H1 (cell line): ENCODE measurements around the gene NXPH4. TPM values are rescaled to one million over a fixed set of nuclear protein-coding genes. Genes with fewer than 3 reads are reported as not detected.
A peak's percentile ranks its signal among the peaks of the same experiment; 100 is the strongest.

Experiments
- CTCF ChIA-PET: fragments of 300-600 bp; sonication (Branson Sonifier 250); formaldehyde crosslinking; loops from one replicate; lab custom pipeline; 2021; ENCODE audit not compliant: partially characterized antibody; lab: Charles Lee
- POLR2A ChIA-PET: fragments of 300-600 bp; sonication (Branson Sonifier 250); formaldehyde crosslinking; loops from one replicate; lab custom pipeline; 2021; ENCODE audit warnings: inconsistent platforms; ENCODE audit not compliant: partially characterized antibody; lab: Charles Lee
- DNase-seq, 2 experiments: peaks; one replicate each; pipeline versions ENCODE4 v3.0.0 to v3.0.0-alpha.2; 2010 to 2022; ENCODE audit warnings: low spot score in 2 of 2, low read depth in 1 of 2, mixed read lengths in 1 of 2
- FAIRE-seq: peaks from 2 replicates; lab custom pipeline; 2011; peaks lifted over from hg19 to GRCh38; lab: Jason Lieb, UNC
- H2AFZ ChIP-seq: 2 replicates; pipeline ENCODE4 v1.8.1; 2012; ENCODE audit warnings: low read length, inconsistent platforms
- H2AK5ac ChIP-seq: 2 replicates; pipeline ENCODE4 v1.6.1; 2013; ENCODE audit warnings: low read depth, low read length
- H2BK120ac ChIP-seq: replicated peaks from 2 replicates; pipeline ENCODE3; 2013; ENCODE audit warnings: low read depth, low read length, inconsistent platforms
- H2BK12ac ChIP-seq: 2 replicates; pipeline ENCODE4 v1.6.1; 2013; ENCODE audit warnings: low read depth, low read length
- H2BK15ac ChIP-seq: 2 replicates; pipeline ENCODE4 v1.6.1; 2013; ENCODE audit warnings: low read length
- H2BK20ac ChIP-seq: 2 replicates; pipeline ENCODE4 v1.6.1; 2013; ENCODE audit warnings: low read length
- H2BK5ac ChIP-seq: 2 replicates; pipeline ENCODE4 v1.6.1; 2013; ENCODE audit warnings: low read depth, low read length
- H3K14ac ChIP-seq: 2 replicates; pipeline ENCODE4 v1.6.1; 2013; ENCODE audit warnings: inconsistent platforms; ENCODE audit not compliant: insufficient read length
- H3K18ac ChIP-seq: 2 replicates; pipeline ENCODE4 v1.6.1; 2013; ENCODE audit warnings: low read length; ENCODE audit errors: extremely low read depth
- H3K23ac ChIP-seq: 2 replicates; pipeline ENCODE4 v1.6.1; 2013; ENCODE audit warnings: inconsistent platforms; ENCODE audit not compliant: insufficient read length
- H3K23me2 ChIP-seq: 2 replicates; pipeline ENCODE4 v1.6.1; 2013; ENCODE audit warnings: low read depth, low read length
- H3K27ac ChIP-seq: 2 replicates; pipeline ENCODE4 v1.6.1; 2011; ENCODE audit warnings: low read depth, low read length, inconsistent platforms
- H3K27me3 ChIP-seq, 4 experiments: replicated peaks in 1 of 4; 1 replicate in 1 of 4; 2 replicates in 3 of 4; pipeline versions ENCODE4 v1.6.1 to v1.8.1; 2011 to 2013; ENCODE audit warnings: low read length in 3 of 4, mild to moderate bottlenecking in 3 of 4, inconsistent platforms in 2 of 4, mixed read lengths in 2 of 4, moderate library complexity in 1 of 4; ENCODE audit not compliant: control insufficient read depth in 3 of 4, insufficient read depth in 3 of 4; ENCODE audit errors: extremely low read depth in 1 of 4
- H3K36me3 ChIP-seq, 4 experiments: 2 replicates each; pipeline versions ENCODE4 v1.6.1 to v1.8.1; 2011 to 2013; ENCODE audit warnings: mild to moderate bottlenecking in 4 of 4, low read length in 3 of 4, moderate library complexity in 2 of 4, control low read depth in 1 of 4, inconsistent platforms in 1 of 4; ENCODE audit not compliant: insufficient read depth in 4 of 4, control insufficient read depth in 2 of 4
- H3K4ac ChIP-seq: replicated peaks from 2 replicates; pipeline ENCODE3; 2013; ENCODE audit warnings: low read length, low read depth, mixed read lengths, inconsistent platforms; ENCODE audit not compliant: insufficient read length
- H3K4me1 ChIP-seq, 4 experiments: replicated peaks in 1 of 4; 1 replicate in 1 of 4; 2 replicates in 3 of 4; pipeline versions ENCODE4 v1.6.1 to v1.8.1; 2011 to 2013; ENCODE audit warnings: low read length in 3 of 4, inconsistent platforms in 2 of 4, mixed read lengths in 1 of 4; ENCODE audit not compliant: insufficient read depth in 4 of 4, control insufficient read depth in 3 of 4
- H3K4me2 ChIP-seq, 2 experiments: 2 replicates each; pipeline versions ENCODE4 v1.6.1 to v1.8.1; 2011 to 2013; ENCODE audit warnings: low read depth in 2 of 2, low read length in 2 of 2, control low read depth in 1 of 2, inconsistent platforms in 1 of 2, mild to moderate bottlenecking in 1 of 2; ENCODE audit not compliant: insufficient read depth in 1 of 2
- H3K4me3 ChIP-seq, 4 experiments: fragments of 200-600, 300-600 bp in 1 of 4; sonication (generic), shearing (Covaris generic), sonication (Bioruptor Twin) in 1 of 4; 2 replicates each; pipeline versions ENCODE4 v1.5.1 to v1.8.1; 2011 to 2016; ENCODE audit warnings: low read length in 4 of 4, low read depth in 3 of 4, control low read depth in 2 of 4, inconsistent platforms in 2 of 4, mild to moderate bottlenecking in 2 of 4, mixed read lengths in 1 of 4, moderate library complexity in 1 of 4; ENCODE audit not compliant: insufficient read depth in 2 of 4; ENCODE audit errors: extremely low read depth in 1 of 4
- H3K56ac ChIP-seq: replicated peaks from 2 replicates; pipeline ENCODE3; 2013; ENCODE audit warnings: low read depth, mild to moderate bottlenecking, mixed read lengths, low read length, inconsistent platforms; ENCODE audit not compliant: insufficient read length
- H3K79me1 ChIP-seq: 2 replicates; pipeline ENCODE4 v1.6.1; 2013; ENCODE audit warnings: low read depth, low read length, control low read depth
- H3K79me2 ChIP-seq, 2 experiments: 2 replicates each; pipeline versions ENCODE4 v1.6.1 to v1.8.1; 2012 to 2013; ENCODE audit warnings: low read length in 2 of 2, mild to moderate bottlenecking in 2 of 2, inconsistent platforms in 1 of 2; ENCODE audit not compliant: insufficient read depth in 2 of 2, control insufficient read depth in 1 of 2
- H3K9ac ChIP-seq, 4 experiments: replicated peaks in 1 of 4; 1 replicate in 1 of 4; 2 replicates in 3 of 4; pipeline versions ENCODE4 v1.6.1 to v1.8.1; 2011 to 2013; ENCODE audit warnings: low read depth in 3 of 4, low read length in 3 of 4, control low read depth in 2 of 4, mild to moderate bottlenecking in 2 of 4, moderate library complexity in 2 of 4, inconsistent platforms in 1 of 4; ENCODE audit errors: extremely low read depth in 1 of 4
- H3K9me3 ChIP-seq, 2 experiments: 2 replicates each; pipeline versions ENCODE4 v1.6.1 to v1.8.1; 2012 to 2013; ENCODE audit warnings: mild to moderate bottlenecking in 2 of 2, moderate library complexity in 2 of 2, control low read depth in 1 of 2, inconsistent platforms in 1 of 2, low read depth in 1 of 2, low read length in 1 of 2, mixed read lengths in 1 of 2; ENCODE audit not compliant: insufficient read depth in 2 of 2
- H4K20me1 ChIP-seq, 2 experiments: replicated peaks in 1 of 2; 2 replicates each; pipeline versions ENCODE3 to v1.8.1; 2011 to 2013; ENCODE audit warnings: inconsistent platforms in 2 of 2, low read length in 2 of 2, mild to moderate bottlenecking in 1 of 2; ENCODE audit not compliant: insufficient read depth in 2 of 2, control insufficient read depth in 1 of 2
- H4K5ac ChIP-seq: 2 replicates; pipeline ENCODE4 v1.6.1; 2013; ENCODE audit warnings: low read length, low read depth, mixed read lengths, inconsistent platforms; ENCODE audit not compliant: insufficient read length
- H4K8ac ChIP-seq: 2 replicates; pipeline ENCODE4 v1.8.0; 2013; ENCODE audit warnings: mild to moderate bottlenecking, moderate library complexity, low read length, inconsistent platforms; ENCODE audit not compliant: insufficient read depth; ENCODE audit errors: extremely low read depth
- H4K91ac ChIP-seq: replicated peaks from 2 replicates; pipeline ENCODE3; 2013; ENCODE audit warnings: low read length, mixed read lengths, inconsistent platforms; ENCODE audit not compliant: insufficient read length
- CBX5 ChIP-seq: fragments of 300-800, 300-1000 bp; sonication (generic); IDR thresholded peaks from 2 replicates; pipeline ENCODE4 v1.7.1; 2016; ENCODE audit warnings: antibody characterized with exemption, low read length, low read depth
- CBX8 ChIP-seq: fragments of 300-800, 300-1000 bp; sonication (generic); IDR thresholded peaks from 2 replicates; pipeline ENCODE4 v1.7.1; 2016; ENCODE audit warnings: low read depth, low read length, borderline replicate concordance
- EGR1 ChIP-seq: IDR thresholded peaks from 2 replicates; pipeline ENCODE4 v1.6.1; 2011; ENCODE audit warnings: low read depth, low read length, borderline replicate concordance
- EP300 ChIP-seq, 2 experiments: IDR thresholded peaks; 1 replicate in 1 of 2; 2 replicates in 1 of 2; pipeline ENCODE4 v1.6.1; 2011 to 2012; ENCODE audit warnings: low read depth in 2 of 2, low read length in 2 of 2, mild to moderate bottlenecking in 2 of 2, borderline replicate concordance in 1 of 2, inconsistent platforms in 1 of 2, moderate library complexity in 1 of 2
- GABPA ChIP-seq: IDR thresholded peaks from 2 replicates; pipeline ENCODE4 v1.6.1; 2011; ENCODE audit warnings: mild to moderate bottlenecking, low read length, moderate library complexity, borderline replicate concordance; ENCODE audit not compliant: insufficient read depth
- KDM5A ChIP-seq: fragments of 200-600 bp; IDR thresholded peaks from 2 replicates; pipeline ENCODE4 v1.7.1; 2012; ENCODE audit warnings: mild to moderate bottlenecking, low read length, inconsistent platforms, mixed read lengths
- NANOG ChIP-seq: IDR thresholded peaks from 2 replicates; pipeline ENCODE4 v1.6.1; 2011; ENCODE audit warnings: low read length, low read depth, mild to moderate bottlenecking, inconsistent platforms; ENCODE audit not compliant: insufficient read depth, poor library complexity, severe bottlenecking
- RFX5 ChIP-seq: IDR thresholded peaks from 2 replicates; pipeline ENCODE4 v1.6.1; 2011; ENCODE audit warnings: low read depth, low read length, improper control_type of control experiment, borderline replicate concordance
- SIX5 ChIP-seq: IDR thresholded peaks from 2 replicates; pipeline ENCODE4 v1.6.1; 2011; ENCODE audit warnings: mild to moderate bottlenecking, low read depth, low read length
- SRF ChIP-seq: IDR thresholded peaks from 2 replicates; pipeline ENCODE4 v1.6.1; 2011; ENCODE audit warnings: mild to moderate bottlenecking, low read depth, low read length, moderate library complexity
- TAF1 ChIP-seq: IDR thresholded peaks from 2 replicates; pipeline ENCODE4 v1.6.1; 2011; ENCODE audit warnings: mild to moderate bottlenecking, low read depth, low read length
- YY1 ChIP-seq: IDR thresholded peaks from 2 replicates; pipeline ENCODE4 v1.6.1; 2011; ENCODE audit warnings: low read depth, mild to moderate bottlenecking, low read length
- WGBS, 2 experiments: shearing (Covaris generic) in 1 of 2; methylation state at CpG; one replicate each; pipeline versions ENCODE4 v1.1.6 to v1.1.7; 2013 to 2015; ENCODE audit warnings: low lambda C conversion rate in 2 of 2, mixed read lengths in 2 of 2, inconsistent platforms in 1 of 2, low coverage in 1 of 2, missing lambda C conversion rate in 1 of 2; ENCODE audit not compliant: insufficient replicate concordance in 2 of 2, insufficient coverage in 1 of 2, insufficient read length in 1 of 2; ENCODE audit errors: extremely low coverage in 1 of 2, missing lambda C conversion rate in 1 of 2; 5-methylcytosine and 5-hydroxymethylcytosine counted together
- polyA plus RNA-seq, 7 experiments: library from polyadenylated mRNA; depleted of rRNA in 3 of 7; stranded (reverse) in 5 of 7; unstranded in 2 of 7; fragments of >200 nt in 5 of 7; fragments of 200-250 nt in 2 of 7; gene quantifications; 1 replicate in 5 of 7; 2 replicates in 1 of 7; 4 replicates in 1 of 7; pipeline versions ENCODE4 v1.2.1 to v1.2.3, GENCODE V29; 2011 to 2013; ENCODE audit warnings: missing spikeins in 2 of 7, mixed read lengths in 2 of 7
- total RNA-seq: library from RNA; stranded (reverse); fragmentation: NEBNext Ultra II Directional; extraction: Animal tissue kit (Norgen Biotek cat#: 25700); gene quantifications from 2 replicates; pipeline ENCODE4 v1.2.1, GENCODE V29; 2021

Gene NXPH4
- total and polyA plus RNA-seq, 2 of the 8 experiments (the other 6 are each of a cell fraction or from before 2014, with no cell fraction given): 0.92 to 1.7 TPM

DNA sequence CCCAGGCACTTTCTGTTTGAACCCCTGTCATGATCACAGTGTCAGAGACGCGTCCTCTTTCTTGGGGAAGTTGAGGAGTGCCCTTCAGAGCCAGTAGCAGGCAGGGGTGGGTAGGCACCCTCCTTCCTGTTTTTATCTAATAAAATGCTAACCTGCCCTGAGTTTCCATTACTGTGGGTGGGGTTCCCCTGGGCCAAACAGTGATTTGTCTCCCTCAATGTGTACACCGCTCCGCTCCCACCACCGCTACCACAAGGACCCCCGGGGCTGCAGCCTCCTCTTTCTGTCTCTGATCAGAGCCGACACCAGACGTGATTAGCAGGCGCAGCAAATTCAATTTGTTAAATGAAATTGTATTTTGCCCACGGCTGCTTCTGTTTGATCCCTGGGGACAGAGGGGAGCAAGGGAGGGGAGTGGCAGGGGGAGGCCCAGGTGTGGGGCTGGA is 18.0 kb downstream of the NXPH4 start:
- H3K4me1 ChIP-seq: peaks cover 6 to 54% (median 32%) of the 10 kb centered on the region in 4 experiments
- H3K9me3 ChIP-seq: no peaks in the 10 kb centered on the region
- TF ChIP-seq NANOG (no peak), CBX5 (no peak), RFX5 (no peak), EGR1 (no peak), CBX8 (no peak), EP300 (IDR thresholded peaks at IDR 0.05; ENCODE audit: borderline replicate concordance in 1 of 2, low read depth in 2 of 2, low read length in 2 of 2) (no peak), SRF (no peak), SIX5 (no peak), KDM5A (no peak), YY1 (no peak), GABPA (no peak), TAF1 (no peak)

More for the DNA sequence above, 18.0 kb downstream of the NXPH4 start:
- DNase-seq (no peak), FAIRE-seq (no peak)
- WGBS, 2 experiments: 87% methylated on average over 10 of the region's 10 CpGs; no CpG with 5 or more reads in 1 of the 2 experiments
- Histone ChIP-seq H3K18ac (no peak overlapping the region), H3K27me3 (peaks cover 31 to 49% (median 42%) of the 10 kb centered on the region in 4 experiments), H2BK120ac (no peak overlapping the region), H2AK5ac (no peak overlapping the region), H2BK20ac (no peak overlapping the region), H2BK12ac (no peak overlapping the region), H2BK15ac (no peak overlapping the region), H4K5ac (no peak overlapping the region), H3K23me2 (peaks cover 23% of the 10 kb centered on the region), H3K4me2 (peak overlapping the region in 1 of 2 experiments; percentile 12; a peak in 1 of 4 replicates), H3K23ac (no peak overlapping the region), H3K14ac (no peak overlapping the region), H3K27ac (no peak overlapping the region), H2BK5ac (no peak overlapping the region), H3K36me3 (peaks cover 29 to 42% (median 35%) of the 10 kb centered on the region in 4 experiments), H3K9ac (no peak overlapping the region), H4K20me1 (peaks cover 25 to 38% of the 10 kb centered on the region in 2 experiments), H4K91ac (no peak overlapping the region), H3K56ac (no peak overlapping the region), H2AFZ (no peak overlapping the region), H3K4ac (no peak overlapping the region), H4K8ac (no peak overlapping the region), H3K4me3 (no peak overlapping the region), H3K79me2 (peaks cover 6 to 15% of the 10 kb centered on the region in 2 experiments; a peak in 3 of 4 replicates), H3K79me1 (peaks cover 11% of the 10 kb centered on the region)
- CTCF ChIA-PET: interaction anchor here (1.1 to 27.9 kb wide), 3 partner anchors 7 to 42 kb away, joined by 4 to 726 read pairs (median 527); partner anchors contain the start of genes NXPH4 and SHMT2
- POLR2A ChIA-PET: interaction anchor here (0.9 to 23.7 kb wide), 11 partner anchors 5 to 286 kb away, joined by 3 to 852 read pairs (median 12); partner anchors contain the start of genes DDIT3, GLI1, LRP1 and NXPH4
